Activated CD8-positive, alpha-beta T cell treated with anti-CD3 and anti-CD28 coated beads for 36 hours (primary cell): ENCODE data around the gene ANKRD44. TPM values are rescaled to one million over a fixed set of nuclear protein-coding genes. Genes with fewer than 3 reads are reported as not detected.

Source experiments
- ATAC-seq: fragments of 200-7000 bp; cut with Tn5 transposase; one replicate; pipeline ENCODE4 v1.10.0; 2021; ENCODE audit warnings: mild to moderate bottlenecking, moderate library complexity
- CTCF ChIA-PET: fragments of 350-600 bp; sonication (Branson Sonifier 250); formaldehyde crosslinking; loops from one replicate; lab custom pipeline; 2021; ENCODE audit warnings: antibody characterized with exemption; lab: Charles Lee
- POLR2A ChIA-PET: fragments of 350-600 bp; sonication (Branson Sonifier 250); formaldehyde crosslinking; loops from one replicate; lab custom pipeline; 2021; ENCODE audit warnings: antibody characterized with exemption; lab: Charles Lee
- DNase-seq: peaks from one replicate; pipeline ENCODE4 v3.0.0-alpha.2; 2020
- H3K27ac Mint-ChIP-seq: one replicate; pipeline ENCODE4 v1.8.0; 2021; ENCODE audit warnings: mild to moderate bottlenecking, mixed read lengths
- H3K27me3 Mint-ChIP-seq: one replicate; pipeline ENCODE4 v1.8.0; 2021; ENCODE audit warnings: mixed read lengths
- H3K36me3 Mint-ChIP-seq: one replicate; pipeline ENCODE4 v1.8.0; 2021; ENCODE audit warnings: low read depth, mixed read lengths
- H3K4me1 Mint-ChIP-seq: one replicate; pipeline ENCODE4 v1.8.0; 2021; ENCODE audit warnings: low read depth, mixed read lengths
- H3K4me3 Mint-ChIP-seq: one replicate; pipeline ENCODE4 v1.8.0; 2021; ENCODE audit warnings: mild to moderate bottlenecking, moderate library complexity, mixed read lengths
- H3K9me3 Mint-ChIP-seq: one replicate; pipeline ENCODE4 v1.8.0; 2021; ENCODE audit warnings: mixed read lengths
- intact Hi-C: fragments of 100-400 bp; cut with micrococcal nuclease; formaldehyde crosslinking; loops from one replicate; pipeline ENCODE4 v1.10.0; 2022
- total RNA-seq, 2 experiments: library from RNA; stranded (reverse); gene quantifications; one replicate each; pipeline ENCODE4 v1.2.3, GENCODE V29; 2021
- TF ChIP-seq, protein P1 (sequence below): fragments of 200-600 bp; IDR thresholded peaks from one replicate; pipeline ENCODE4 v1.8.0; 2022; ENCODE audit warnings: antibody characterized with exemption, mild to moderate bottlenecking

ANKRD44 gene
- total RNA-seq, 2 experiments from 2014 or later, result 131 to 132 TPM

DNA sequence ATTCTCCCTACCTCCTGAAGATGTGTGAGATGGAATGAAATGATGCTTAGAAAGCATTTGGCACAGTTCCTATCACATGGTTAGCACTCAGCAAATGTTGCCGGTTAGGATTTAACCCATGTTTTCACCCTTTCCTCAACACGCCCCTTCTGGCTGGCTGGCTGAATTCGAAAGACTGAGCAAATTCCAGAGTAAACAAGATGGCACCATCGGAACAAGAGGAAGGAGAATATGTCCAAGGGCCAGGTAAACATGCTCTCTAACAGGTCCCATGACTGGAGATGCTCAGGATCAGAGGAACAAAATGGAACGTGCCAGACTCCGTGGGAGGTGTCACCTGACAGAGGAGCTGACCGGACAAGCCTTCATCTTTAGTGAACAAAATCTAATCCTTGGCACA lies 145.6 kb downstream of the ANKRD44 start:
- Mint-ChIP-seq H3K9me3 (no peaks in the 10 kb centered on the region), H3K4me1 (peaks cover 76% of the 10 kb centered on the region), H3K4me3 (no peak overlapping the region), H3K27ac (peak overlapping the region; percentile 11), H3K36me3 (peaks cover 18% of the 10 kb centered on the region), H3K27me3 (no peaks in the 10 kb centered on the region)
- DNase-seq (no peak), ATAC-seq (no peak)
- TF ChIP-seq, protein P1, sequence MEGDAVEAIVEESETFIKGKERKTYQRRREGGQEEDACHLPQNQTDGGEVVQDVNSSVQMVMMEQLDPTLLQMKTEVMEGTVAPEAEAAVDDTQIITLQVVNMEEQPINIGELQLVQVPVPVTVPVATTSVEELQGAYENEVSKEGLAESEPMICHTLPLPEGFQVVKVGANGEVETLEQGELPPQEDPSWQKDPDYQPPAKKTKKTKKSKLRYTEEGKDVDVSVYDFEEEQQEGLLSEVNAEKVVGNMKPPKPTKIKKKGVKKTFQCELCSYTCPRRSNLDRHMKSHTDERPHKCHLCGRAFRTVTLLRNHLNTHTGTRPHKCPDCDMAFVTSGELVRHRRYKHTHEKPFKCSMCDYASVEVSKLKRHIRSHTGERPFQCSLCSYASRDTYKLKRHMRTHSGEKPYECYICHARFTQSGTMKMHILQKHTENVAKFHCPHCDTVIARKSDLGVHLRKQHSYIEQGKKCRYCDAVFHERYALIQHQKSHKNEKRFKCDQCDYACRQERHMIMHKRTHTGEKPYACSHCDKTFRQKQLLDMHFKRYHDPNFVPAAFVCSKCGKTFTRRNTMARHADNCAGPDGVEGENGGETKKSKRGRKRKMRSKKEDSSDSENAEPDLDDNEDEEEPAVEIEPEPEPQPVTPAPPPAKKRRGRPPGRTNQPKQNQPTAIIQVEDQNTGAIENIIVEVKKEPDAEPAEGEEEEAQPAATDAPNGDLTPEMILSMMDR, result no peak
- POLR2A ChIA-PET, result no interaction called here
- intact Hi-C loops, result no loop called here
- CTCF ChIA-PET, result interaction anchor here (1.0 to 6.7 kb wide), 4 partner anchors 23 to 51 kb away, joined by 3 to 81 read pairs (median 20); no protein-coding TSS in a partner anchor

DNA sequence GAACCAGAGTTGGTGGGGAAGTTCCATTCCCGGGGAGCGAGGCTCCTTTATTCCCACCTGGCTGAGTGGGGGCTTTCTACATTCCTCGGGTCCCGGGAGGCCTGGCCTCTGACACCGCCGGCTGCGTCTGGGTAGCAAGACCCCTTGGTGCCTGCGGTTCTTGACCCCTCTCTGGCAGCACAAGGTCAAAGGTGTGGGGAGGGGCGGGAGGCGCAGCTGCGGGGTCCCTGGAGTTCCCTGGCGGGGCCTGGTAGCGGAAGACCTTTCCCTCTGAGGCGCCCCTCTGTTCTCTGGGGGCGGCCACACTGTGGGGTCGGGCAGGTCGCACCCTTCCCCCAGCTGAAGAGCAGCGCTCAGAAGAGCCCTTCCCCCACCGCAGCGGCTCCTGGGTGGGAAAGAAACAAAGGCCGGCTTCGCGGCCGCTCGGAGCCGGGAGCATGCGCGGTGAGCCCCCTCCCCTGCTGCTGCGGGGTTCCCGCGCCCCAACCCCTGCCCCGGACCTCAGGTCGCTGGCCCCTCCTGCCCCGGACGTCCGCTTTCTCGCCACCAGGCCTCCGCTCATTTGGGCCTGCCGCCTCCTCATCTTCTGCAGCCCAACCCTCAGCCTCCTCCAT lies 146.3 kb downstream of the ANKRD44 start:
- POLR2A ChIA-PET, result interaction anchor here (0.6 to 0.7 kb wide), 2 partner anchors 10 to 15 kb away, joined by 3 read pairs; no protein-coding TSS in a partner anchor
- CTCF ChIA-PET, result no interaction called here
- intact Hi-C loops, result no loop called here

DNA sequence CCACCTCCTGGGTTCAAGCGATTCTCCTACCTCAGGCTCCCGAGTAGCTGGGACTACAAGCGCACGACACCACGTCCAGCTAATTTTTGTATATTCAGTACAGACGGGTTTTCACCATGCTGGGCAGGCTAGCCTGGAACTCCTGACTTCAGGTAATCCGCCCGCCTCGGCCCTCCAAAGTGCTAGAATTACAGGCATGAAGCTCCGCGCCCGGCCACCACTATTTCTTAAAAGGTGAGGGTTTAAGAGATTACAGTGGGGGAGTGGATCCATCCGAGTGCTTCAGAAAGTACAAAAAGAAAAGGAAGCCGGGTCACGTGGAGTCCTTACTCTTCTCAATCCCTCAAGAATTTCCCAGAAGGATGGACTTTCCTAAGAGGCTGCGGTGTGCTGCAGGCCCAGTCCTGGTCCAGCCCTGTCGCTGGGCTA lies 146.9 kb downstream of the ANKRD44 start:
- ChIA-PET CTCF (interaction anchor here (1.2 kb wide), 1 partner anchor 19 kb away, joined by 3 read pairs; no protein-coding TSS in a partner anchor), POLR2A (interaction anchor here (0.6 to 0.7 kb wide), 2 partner anchors 10 to 15 kb away, joined by 3 read pairs; no protein-coding TSS in a partner anchor)
- no peaks in the 10 kb centered on the region for H3K9me3 Mint-ChIP-seq

More for the DNA sequence above, 146.3 kb downstream of the ANKRD44 start:
- no peaks in the 10 kb centered on the region for H3K27me3 Mint-ChIP-seq
- ATAC-seq, result no peak
- no peak overlapping the region for H3K27ac Mint-ChIP-seq
- H3K4me3 Mint-ChIP-seq, result no peak overlapping the region
- no peaks in the 10 kb centered on the region for H3K9me3 Mint-ChIP-seq
- TF ChIP-seq, protein P1, result no peak
- no peak for DNase-seq
- H3K36me3 Mint-ChIP-seq, result peaks cover 16% of the 10 kb centered on the region
- H3K4me1 Mint-ChIP-seq, result peaks cover 80% of the 10 kb centered on the region

DNA sequence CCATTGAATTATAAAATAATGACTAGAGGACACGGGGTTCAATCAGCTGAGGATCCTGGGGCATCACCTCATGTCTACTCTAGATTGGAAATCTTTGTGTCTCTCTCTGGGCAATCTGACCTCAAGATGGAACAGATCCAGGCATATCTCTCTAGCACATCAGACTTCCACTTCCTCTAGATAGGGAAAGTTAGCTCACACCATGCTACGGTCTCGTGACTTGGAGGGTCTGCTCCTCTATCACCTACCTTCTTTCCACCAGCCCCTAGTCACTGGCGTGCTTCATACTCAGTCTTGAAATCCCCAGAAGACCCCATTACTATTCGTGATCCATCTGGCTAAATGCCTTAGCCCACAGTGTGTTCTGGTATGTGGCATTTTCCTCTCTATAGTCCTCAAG lies 148.8 kb downstream of the ANKRD44 start:
- no peaks in the 10 kb centered on the region for H3K27me3 Mint-ChIP-seq
- intact Hi-C loops, result no loop called here
- H3K9me3 Mint-ChIP-seq, result peaks cover 2% of the 10 kb centered on the region
- TF ChIP-seq, protein P1, result no peak
- peaks cover 76% of the 10 kb centered on the region for H3K4me1 Mint-ChIP-seq
- DNase-seq (no peak), ATAC-seq (no peak)
- ChIA-PET CTCF (interaction anchor here (1.1 to 1.6 kb wide), 4 partner anchors 9 to 222 kb away, joined by 3 to 7 read pairs (median 4); no protein-coding TSS in a partner anchor), POLR2A (interaction anchor here (0.6 to 0.7 kb wide), 2 partner anchors 9 to 543 kb away, joined by 3 read pairs; no protein-coding TSS in a partner anchor)
- H3K27ac Mint-ChIP-seq, result peak overlapping the region; percentile 87
- peaks cover 25% of the 10 kb centered on the region for H3K36me3 Mint-ChIP-seq
- H3K4me3 Mint-ChIP-seq, result no peak overlapping the region

More for the DNA sequence above, 146.9 kb downstream of the ANKRD44 start:
- TF ChIP-seq, protein P1, result no peak
- Mint-ChIP-seq H3K4me3 (no peak overlapping the region), H3K27me3 (no peaks in the 10 kb centered on the region), H3K4me1 (peaks cover 80% of the 10 kb centered on the region), H3K36me3 (peaks cover 16% of the 10 kb centered on the region), H3K27ac (peak overlapping the region; percentile 87)
- no peak for DNase-seq
- no peak for ATAC-seq
- intact Hi-C loops, result no loop called here
